ENCODE measurements around the gene TMTC2.

DNA sequence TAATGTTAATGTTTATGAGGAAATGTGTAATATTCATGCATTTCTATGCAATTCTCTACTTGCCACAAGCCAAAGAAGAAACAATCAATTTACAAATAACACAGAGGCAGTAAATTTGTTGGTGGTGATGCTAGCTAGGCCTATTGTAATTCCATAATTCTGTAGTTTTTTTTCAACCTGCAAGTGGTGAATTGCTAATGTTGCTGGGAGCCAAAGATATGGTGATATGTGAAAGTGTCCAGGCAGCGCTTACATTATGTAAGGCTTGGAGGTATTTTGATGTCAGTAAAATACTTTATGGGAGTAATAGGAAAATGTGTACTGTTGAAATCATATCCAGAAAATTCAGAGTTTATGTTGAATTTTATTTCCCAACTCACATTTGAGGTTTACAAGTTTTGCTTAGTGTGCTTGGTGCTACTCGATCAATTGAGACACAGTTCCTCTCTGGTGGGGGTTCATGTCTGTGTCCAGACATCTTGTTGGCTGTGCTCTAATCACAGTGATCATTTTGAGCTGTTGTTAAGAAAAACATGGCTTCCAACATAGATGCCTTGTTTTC lies 23.2 kb downstream of the TMTC2 start:
- TF ChIP-seq EZH2phosphoT487 (IDR thresholded peaks at IDR 0.05; ENCODE audit: insufficient read depth, low read depth) (no peak), EZH2 (IDR thresholded peaks at IDR 0.05; ENCODE audit: insufficient read depth, poor library complexity, severe bottlenecking) (no peak)

All from GM23248 (cell line).